GM12875 (cell line): ENCODE results near the gene DRAP1.

Experiments
- H3K4me3 ChIP-seq: one replicate; pipeline ENCODE4 v1.5.1; 2011; ENCODE audit warnings: low read depth, low read length, control low read depth
- TF ChIP-seq, protein P1 (sequence below): IDR thresholded peaks from 2 replicates; pipeline ENCODE4 v1.5.1; 2011; ENCODE audit warnings: low read depth, mild to moderate bottlenecking, control low read depth, inconsistent platforms, low read length, moderate library complexity, borderline replicate concordance; ENCODE audit not compliant: insufficient read depth

The DRAP1 gene

GRCh38 chr11:65873318-65874156 lies 45.7 kb upstream of the DRAP1 start:
- TF ChIP-seq, protein P1, sequence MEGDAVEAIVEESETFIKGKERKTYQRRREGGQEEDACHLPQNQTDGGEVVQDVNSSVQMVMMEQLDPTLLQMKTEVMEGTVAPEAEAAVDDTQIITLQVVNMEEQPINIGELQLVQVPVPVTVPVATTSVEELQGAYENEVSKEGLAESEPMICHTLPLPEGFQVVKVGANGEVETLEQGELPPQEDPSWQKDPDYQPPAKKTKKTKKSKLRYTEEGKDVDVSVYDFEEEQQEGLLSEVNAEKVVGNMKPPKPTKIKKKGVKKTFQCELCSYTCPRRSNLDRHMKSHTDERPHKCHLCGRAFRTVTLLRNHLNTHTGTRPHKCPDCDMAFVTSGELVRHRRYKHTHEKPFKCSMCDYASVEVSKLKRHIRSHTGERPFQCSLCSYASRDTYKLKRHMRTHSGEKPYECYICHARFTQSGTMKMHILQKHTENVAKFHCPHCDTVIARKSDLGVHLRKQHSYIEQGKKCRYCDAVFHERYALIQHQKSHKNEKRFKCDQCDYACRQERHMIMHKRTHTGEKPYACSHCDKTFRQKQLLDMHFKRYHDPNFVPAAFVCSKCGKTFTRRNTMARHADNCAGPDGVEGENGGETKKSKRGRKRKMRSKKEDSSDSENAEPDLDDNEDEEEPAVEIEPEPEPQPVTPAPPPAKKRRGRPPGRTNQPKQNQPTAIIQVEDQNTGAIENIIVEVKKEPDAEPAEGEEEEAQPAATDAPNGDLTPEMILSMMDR, result no peak
- H3K4me3 ChIP-seq, result peak overlapping the region; percentile 58

DNA sequence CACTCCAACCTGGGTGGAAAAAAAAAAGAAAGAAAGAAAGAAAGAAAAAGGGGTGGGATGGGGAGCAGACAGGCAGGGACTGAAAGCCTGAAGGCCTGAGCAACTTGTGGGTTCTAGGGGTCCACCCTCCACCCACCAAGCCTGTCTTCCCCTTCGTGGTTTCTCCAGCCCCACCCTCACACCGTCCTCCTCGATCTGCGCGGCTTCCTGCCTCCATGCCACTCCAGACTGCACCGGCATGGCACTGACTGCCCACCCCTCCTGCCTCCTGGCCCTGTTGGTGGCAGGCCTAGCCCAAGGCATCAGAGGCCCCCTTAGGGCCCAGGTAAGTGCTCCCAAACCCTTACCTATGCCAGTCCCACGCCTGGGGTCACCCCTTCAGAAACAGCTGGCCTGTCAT lies 39.6 kb upstream of the DRAP1 start, which contains the start of gene CTSW:
Gene CTSW, plus strand, starts transcription at position 221 of the 400 bp plus-strand sequence. Its CDS starts 18 bp downstream, at position 239.
- no peak within 1 kb of the TSS for H3K4me3 ChIP-seq
- TF ChIP-seq, protein P1, result no peak

DNA sequence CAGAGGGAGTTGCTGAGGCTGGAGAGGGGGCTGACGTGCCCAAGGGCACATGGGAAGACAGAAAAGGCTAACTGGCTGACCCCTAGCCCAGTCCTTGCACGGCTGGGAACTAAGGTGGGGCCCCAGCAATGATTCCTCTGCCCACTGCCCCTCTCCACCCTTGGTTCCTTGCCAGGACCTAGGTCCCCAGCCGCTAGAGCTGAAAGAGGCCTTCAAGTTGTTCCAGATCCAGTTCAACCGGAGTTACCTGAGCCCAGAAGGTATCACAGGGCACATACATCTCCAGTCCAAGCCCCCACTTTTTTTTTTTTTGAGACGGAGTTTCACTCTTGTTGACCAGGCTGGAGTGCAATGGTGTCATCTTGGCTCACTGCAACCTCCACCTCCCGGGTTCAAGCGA lies 39.2 kb upstream of the DRAP1 start:
- TF ChIP-seq, protein P1, result no peak
- H3K4me3 ChIP-seq, result no peak overlapping the region

DNA sequence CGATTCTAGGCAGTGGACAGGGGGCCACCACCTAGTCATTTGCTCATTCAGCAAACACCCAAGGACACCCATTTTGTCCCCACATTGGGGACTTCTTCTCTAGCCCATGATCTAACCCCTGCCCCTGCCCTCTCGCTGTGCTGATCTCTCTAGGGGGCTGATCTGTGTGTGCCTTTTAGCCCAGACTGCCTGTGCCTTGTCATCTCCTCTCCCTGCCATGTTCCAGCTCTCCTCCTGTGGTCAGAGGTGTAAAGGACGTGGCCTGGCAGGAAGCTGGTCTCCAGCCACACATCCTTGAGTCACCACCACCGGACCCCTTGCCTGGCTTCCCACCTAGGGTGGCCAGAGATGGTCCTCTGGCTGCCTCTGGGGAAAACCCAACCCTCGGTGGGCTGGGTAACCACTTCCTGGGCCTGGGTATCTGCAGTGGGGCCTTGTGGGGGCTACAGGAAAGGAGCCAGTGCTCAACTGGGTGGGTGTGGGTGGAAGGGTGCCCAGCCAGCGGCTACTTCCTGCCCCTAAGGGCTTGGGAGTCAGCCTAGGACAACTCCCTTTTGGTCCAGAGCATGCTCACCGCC lies 38.3 kb upstream of the DRAP1 start:
- TF ChIP-seq, protein P1, result no peak
- H3K4me3 ChIP-seq, result no peak overlapping the region

GRCh38 chr11:65882120-65883057 lies 36.8 kb upstream of the DRAP1 start:
- H3K4me3 ChIP-seq, result no peak overlapping the region
- TF ChIP-seq, protein P1, result no peak

- no peak overlapping the region for H3K4me3 ChIP-seq
- TF ChIP-seq, protein P1, result no peak
Measured at GRCh38 chr11:65883058-65883761, 36.0 kb upstream of the DRAP1 start.
